ENCODE measurements around the gene ZNF511. TPM values are rescaled to one million over a fixed set of nuclear protein-coding genes. Genes with fewer than 3 reads are reported as not detected.

The ZNF511 gene
- total RNA-seq, 1 experiment from 2014 or later: 69.6 TPM

DNA sequence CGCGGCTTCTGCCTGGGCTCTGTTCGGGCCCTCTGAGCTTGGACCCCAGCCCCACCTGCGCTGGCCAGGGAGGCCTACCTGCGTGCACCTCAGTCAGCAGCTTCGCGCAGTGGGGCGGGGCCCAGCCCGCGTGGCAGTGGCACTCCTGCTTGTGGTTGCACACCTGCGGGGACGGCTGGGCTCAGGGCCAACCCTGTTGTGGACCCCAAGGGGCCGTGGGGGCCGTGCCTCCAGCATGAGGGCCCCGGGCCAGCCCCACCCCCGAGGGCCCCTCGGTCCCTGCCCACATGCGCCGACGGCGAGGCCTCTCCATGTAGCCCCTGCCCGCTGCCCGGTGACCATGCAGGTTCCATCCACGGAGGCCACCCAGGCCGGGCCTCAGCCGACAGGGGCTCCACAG lies 39.3 kb upstream of the ZNF511 start:
- ATAC-seq (no peak), DNase-seq (ENCODE audit: low spot score) (no peak)
- Mint-ChIP-seq H3K9me3 (no peaks in the 10 kb centered on the region), H3K4me3 (no peak overlapping the region), H3K4me1 (no peaks in the 10 kb centered on the region), H3K27ac (no peak overlapping the region), H3K36me3 (no peaks in the 10 kb centered on the region), H3K27me3 (ENCODE audit: low read depth) (no peaks in the 10 kb centered on the region)
- POLR2A ChIA-PET: interaction anchor here (0.5 kb wide), 1 partner anchor 303 kb away, joined by 6 read pairs; no protein-coding TSS in a partner anchor
- CTCF ChIA-PET: interaction anchor here (0.9 kb wide), 1 partner anchor 23 kb away, joined by 6 read pairs; no protein-coding TSS in a partner anchor
- TF ChIP-seq ZNF317 (CRISPR knock-in tag; IDR thresholded peaks at IDR 0.05; ENCODE audit: borderline replicate concordance, low read depth) (no peak), GABPB1 (CRISPR knock-in tag; IDR thresholded peaks at IDR 0.05) (no peak)

DNA sequence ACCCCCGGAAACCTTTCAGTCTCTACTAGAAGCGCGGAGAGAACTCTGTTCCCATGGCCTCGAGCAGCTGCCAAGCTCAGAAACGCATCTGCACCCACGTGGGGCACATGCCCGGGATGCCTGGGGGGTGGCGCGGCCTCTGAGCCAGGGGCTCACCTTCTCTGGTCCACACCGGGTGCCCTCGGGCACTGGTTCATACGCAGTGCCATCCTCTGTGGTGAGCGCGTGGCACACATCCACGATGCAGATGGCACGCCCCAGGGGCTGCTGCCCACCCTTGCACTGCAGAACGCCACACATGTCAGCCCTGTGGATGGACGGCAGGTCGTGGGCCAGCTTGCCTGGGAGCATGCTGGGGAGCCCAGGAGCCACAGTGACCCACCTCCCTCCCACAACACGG lies 38.5 kb upstream of the ZNF511 start:
- Mint-ChIP-seq H3K27ac (no peak overlapping the region), H3K4me3 (no peak overlapping the region), H3K27me3 (ENCODE audit: low read depth) (no peaks in the 10 kb centered on the region), H3K9me3 (no peaks in the 10 kb centered on the region), H3K4me1 (no peaks in the 10 kb centered on the region), H3K36me3 (no peaks in the 10 kb centered on the region)
- ATAC-seq (no peak), DNase-seq (ENCODE audit: low spot score) (no peak)
- ChIA-PET CTCF (no interaction called here), POLR2A (no interaction called here)
- no peak for TF ChIP-seq TCF7 (CRISPR knock-in tag; IDR thresholded peaks at IDR 0.05; ENCODE audit: low read depth)
- TF ChIP-seq ESRRA (CRISPR knock-in tag; IDR thresholded peaks at IDR 0.05; ENCODE audit: borderline replicate concordance): no peak
- TF ChIP-seq, protein P1, sequence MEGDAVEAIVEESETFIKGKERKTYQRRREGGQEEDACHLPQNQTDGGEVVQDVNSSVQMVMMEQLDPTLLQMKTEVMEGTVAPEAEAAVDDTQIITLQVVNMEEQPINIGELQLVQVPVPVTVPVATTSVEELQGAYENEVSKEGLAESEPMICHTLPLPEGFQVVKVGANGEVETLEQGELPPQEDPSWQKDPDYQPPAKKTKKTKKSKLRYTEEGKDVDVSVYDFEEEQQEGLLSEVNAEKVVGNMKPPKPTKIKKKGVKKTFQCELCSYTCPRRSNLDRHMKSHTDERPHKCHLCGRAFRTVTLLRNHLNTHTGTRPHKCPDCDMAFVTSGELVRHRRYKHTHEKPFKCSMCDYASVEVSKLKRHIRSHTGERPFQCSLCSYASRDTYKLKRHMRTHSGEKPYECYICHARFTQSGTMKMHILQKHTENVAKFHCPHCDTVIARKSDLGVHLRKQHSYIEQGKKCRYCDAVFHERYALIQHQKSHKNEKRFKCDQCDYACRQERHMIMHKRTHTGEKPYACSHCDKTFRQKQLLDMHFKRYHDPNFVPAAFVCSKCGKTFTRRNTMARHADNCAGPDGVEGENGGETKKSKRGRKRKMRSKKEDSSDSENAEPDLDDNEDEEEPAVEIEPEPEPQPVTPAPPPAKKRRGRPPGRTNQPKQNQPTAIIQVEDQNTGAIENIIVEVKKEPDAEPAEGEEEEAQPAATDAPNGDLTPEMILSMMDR (IDR thresholded peaks at IDR 0.05): no peak
- TF ChIP-seq, protein P2, sequence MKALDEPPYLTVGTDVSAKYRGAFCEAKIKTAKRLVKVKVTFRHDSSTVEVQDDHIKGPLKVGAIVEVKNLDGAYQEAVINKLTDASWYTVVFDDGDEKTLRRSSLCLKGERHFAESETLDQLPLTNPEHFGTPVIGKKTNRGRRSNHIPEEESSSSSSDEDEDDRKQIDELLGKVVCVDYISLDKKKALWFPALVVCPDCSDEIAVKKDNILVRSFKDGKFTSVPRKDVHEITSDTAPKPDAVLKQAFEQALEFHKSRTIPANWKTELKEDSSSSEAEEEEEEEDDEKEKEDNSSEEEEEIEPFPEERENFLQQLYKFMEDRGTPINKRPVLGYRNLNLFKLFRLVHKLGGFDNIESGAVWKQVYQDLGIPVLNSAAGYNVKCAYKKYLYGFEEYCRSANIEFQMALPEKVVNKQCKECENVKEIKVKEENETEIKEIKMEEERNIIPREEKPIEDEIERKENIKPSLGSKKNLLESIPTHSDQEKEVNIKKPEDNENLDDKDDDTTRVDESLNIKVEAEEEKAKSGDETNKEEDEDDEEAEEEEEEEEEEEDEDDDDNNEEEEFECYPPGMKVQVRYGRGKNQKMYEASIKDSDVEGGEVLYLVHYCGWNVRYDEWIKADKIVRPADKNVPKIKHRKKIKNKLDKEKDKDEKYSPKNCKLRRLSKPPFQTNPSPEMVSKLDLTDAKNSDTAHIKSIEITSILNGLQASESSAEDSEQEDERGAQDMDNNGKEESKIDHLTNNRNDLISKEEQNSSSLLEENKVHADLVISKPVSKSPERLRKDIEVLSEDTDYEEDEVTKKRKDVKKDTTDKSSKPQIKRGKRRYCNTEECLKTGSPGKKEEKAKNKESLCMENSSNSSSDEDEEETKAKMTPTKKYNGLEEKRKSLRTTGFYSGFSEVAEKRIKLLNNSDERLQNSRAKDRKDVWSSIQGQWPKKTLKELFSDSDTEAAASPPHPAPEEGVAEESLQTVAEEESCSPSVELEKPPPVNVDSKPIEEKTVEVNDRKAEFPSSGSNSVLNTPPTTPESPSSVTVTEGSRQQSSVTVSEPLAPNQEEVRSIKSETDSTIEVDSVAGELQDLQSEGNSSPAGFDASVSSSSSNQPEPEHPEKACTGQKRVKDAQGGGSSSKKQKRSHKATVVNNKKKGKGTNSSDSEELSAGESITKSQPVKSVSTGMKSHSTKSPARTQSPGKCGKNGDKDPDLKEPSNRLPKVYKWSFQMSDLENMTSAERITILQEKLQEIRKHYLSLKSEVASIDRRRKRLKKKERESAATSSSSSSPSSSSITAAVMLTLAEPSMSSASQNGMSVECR (CRISPR knock-in tag; IDR thresholded peaks at IDR 0.05; ENCODE audit: borderline replicate concordance): no peak
- TF ChIP-seq, protein P3, sequence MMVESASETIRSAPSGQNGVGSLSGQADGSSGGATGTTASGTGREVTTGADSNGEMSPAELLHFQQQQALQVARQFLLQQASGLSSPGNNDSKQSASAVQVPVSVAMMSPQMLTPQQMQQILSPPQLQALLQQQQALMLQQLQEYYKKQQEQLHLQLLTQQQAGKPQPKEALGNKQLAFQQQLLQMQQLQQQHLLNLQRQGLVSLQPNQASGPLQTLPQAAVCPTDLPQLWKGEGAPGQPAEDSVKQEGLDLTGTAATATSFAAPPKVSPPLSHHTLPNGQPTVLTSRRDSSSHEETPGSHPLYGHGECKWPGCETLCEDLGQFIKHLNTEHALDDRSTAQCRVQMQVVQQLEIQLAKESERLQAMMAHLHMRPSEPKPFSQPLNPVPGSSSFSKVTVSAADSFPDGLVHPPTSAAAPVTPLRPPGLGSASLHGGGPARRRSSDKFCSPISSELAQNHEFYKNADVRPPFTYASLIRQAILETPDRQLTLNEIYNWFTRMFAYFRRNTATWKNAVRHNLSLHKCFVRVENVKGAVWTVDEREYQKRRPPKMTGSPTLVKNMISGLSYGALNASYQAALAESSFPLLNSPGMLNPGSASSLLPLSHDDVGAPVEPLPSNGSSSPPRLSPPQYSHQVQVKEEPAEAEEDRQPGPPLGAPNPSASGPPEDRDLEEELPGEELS (CRISPR knock-in tag; IDR thresholded peaks at IDR 0.05): no peak
- TF ChIP-seq, protein P4, sequence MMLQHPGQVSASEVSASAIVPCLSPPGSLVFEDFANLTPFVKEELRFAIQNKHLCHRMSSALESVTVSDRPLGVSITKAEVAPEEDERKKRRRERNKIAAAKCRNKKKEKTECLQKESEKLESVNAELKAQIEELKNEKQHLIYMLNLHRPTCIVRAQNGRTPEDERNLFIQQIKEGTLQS (CRISPR knock-in tag; conservative IDR thresholded peaks at IDR 0.05): no peak
- TF ChIP-seq HMGA2 (CRISPR knock-in tag; IDR thresholded peaks at IDR 0.05): no peak
- TF ChIP-seq NR1H2 (CRISPR knock-in tag; IDR thresholded peaks at IDR 0.05): no peak
- TF ChIP-seq MYBL2 (CRISPR knock-in tag; IDR thresholded peaks at IDR 0.05): no peak

DNA sequence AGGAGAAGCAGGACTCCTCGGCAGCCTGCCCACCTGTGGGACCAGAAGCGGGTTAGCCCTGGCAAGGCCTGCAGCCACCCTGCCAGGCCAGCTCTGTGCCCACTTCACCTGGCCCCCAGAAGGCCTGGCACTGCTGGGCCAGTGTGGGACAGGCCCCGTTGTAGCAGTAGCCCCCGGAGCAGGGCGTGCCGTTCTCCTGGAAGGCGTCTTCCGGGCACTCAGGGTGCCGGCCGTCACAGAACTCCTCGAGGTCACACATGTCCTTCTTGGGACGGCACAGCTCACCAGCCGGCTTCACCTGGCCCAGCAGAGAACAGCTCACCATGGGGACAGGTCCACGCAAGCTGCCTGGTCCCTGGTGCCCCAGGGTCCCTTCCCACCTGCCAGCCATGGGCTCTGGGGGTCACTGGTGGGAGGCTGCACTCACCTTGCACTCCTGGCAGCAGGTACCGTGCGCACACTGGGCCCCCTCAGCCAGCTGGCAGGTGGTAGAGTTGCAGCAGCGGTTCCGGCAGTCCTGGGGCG lies 37.9 kb upstream of the ZNF511 start:
- no peak overlapping the region for H3K27ac Mint-ChIP-seq
- no peak for DNase-seq (ENCODE audit: low spot score)
- no peak for ATAC-seq
- ChIA-PET CTCF (interaction anchor here (1.1 kb wide), 1 partner anchor 37 kb away, joined by 4 read pairs; no protein-coding TSS in a partner anchor), POLR2A (no interaction called here)
- no peak overlapping the region for H3K4me3 Mint-ChIP-seq
- no peaks in the 10 kb centered on the region for H3K27me3 Mint-ChIP-seq (ENCODE audit: low read depth)
- TF ChIP-seq RORB (CRISPR knock-in tag; IDR thresholded peaks at IDR 0.05) (no peak), SOX15 (CRISPR knock-in tag; IDR thresholded peaks at IDR 0.05) (no peak), ZNF317 (CRISPR knock-in tag; IDR thresholded peaks at IDR 0.05; ENCODE audit: borderline replicate concordance, low read depth) (no peak), SMAD4 (CRISPR knock-in tag; IDR thresholded peaks at IDR 0.05) (no peak), NFYB (CRISPR knock-in tag; conservative IDR thresholded peaks at IDR 0.05; ENCODE audit: low read depth) (no peak), CREM (CRISPR knock-in tag; IDR thresholded peaks at IDR 0.05) (no peak), TEAD1 (CRISPR knock-in tag; IDR thresholded peaks at IDR 0.05) (no peak), ZNF671 (CRISPR knock-in tag; IDR thresholded peaks at IDR 0.05) (no peak)
- TF ChIP-seq, protein P5, sequence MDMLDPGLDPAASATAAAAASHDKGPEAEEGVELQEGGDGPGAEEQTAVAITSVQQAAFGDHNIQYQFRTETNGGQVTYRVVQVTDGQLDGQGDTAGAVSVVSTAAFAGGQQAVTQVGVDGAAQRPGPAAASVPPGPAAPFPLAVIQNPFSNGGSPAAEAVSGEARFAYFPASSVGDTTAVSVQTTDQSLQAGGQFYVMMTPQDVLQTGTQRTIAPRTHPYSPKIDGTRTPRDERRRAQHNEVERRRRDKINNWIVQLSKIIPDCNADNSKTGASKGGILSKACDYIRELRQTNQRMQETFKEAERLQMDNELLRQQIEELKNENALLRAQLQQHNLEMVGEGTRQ (CRISPR knock-in tag; IDR thresholded peaks at IDR 0.05): no peak
- TF ChIP-seq, protein P6, sequence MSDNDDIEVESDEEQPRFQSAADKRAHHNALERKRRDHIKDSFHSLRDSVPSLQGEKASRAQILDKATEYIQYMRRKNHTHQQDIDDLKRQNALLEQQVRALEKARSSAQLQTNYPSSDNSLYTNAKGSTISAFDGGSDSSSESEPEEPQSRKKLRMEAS (CRISPR knock-in tag; IDR thresholded peaks at IDR 0.05): no peak
- no peaks in the 10 kb centered on the region for H3K36me3 Mint-ChIP-seq
- no peaks in the 10 kb centered on the region for H3K9me3 Mint-ChIP-seq
- H3K4me1 Mint-ChIP-seq: peaks cover 4% of the 10 kb centered on the region; the same call in 1 of the 2 replicates
